ENCODE results near the gene C19orf47.

DNA sequence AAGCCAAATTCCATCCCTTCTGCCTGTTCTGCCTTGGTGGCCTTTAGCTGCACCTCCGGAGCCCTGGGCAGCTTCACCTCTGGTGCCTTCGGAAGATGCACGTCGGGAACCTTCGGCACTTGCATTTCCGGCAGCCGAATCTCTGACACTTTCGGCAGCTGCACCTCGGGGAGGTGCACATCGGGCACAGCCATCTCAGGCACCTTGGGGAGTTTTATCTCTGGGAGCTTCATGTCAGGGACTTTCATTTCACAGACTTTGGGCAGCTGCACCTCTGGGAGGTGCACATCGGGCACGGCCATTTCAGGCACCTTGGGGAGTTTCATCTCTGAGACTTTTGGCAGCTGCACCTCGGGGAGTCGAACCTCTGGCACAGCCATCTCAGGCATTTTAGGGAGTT lies 47.8 kb upstream of the C19orf47 start:
- TF ChIP-seq, protein P1, sequence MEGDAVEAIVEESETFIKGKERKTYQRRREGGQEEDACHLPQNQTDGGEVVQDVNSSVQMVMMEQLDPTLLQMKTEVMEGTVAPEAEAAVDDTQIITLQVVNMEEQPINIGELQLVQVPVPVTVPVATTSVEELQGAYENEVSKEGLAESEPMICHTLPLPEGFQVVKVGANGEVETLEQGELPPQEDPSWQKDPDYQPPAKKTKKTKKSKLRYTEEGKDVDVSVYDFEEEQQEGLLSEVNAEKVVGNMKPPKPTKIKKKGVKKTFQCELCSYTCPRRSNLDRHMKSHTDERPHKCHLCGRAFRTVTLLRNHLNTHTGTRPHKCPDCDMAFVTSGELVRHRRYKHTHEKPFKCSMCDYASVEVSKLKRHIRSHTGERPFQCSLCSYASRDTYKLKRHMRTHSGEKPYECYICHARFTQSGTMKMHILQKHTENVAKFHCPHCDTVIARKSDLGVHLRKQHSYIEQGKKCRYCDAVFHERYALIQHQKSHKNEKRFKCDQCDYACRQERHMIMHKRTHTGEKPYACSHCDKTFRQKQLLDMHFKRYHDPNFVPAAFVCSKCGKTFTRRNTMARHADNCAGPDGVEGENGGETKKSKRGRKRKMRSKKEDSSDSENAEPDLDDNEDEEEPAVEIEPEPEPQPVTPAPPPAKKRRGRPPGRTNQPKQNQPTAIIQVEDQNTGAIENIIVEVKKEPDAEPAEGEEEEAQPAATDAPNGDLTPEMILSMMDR (conservative IDR thresholded peaks at IDR 0.05; ENCODE audit: low read length), result no peak
- no peak for TF ChIP-seq EZH2phosphoT487 (IDR thresholded peaks at IDR 0.05; ENCODE audit: borderline replicate concordance)

Measured in Loucy (cell line).